Upper lobe of left lung (tissue), 4 donors: ENCODE results near the gene ZNF212.

Experiments used
- CTCF ChIP-seq, 6 experiments: fragments of 450-650 bp in 4 of 6; fragments of 200-600 bp in 2 of 6; sonication (generic) in 2 of 6; IDR thresholded peaks; one replicate each; pipeline ENCODE4 v1.5.1; 2016 to 2019; ENCODE audit warnings: antibody characterized with exemption in 6 of 6
- POLR2A ChIP-seq, 4 donors: fragments of 450-650 bp; IDR thresholded peaks; one replicate each; pipeline ENCODE4 v1.5.1; 2016 to 2017; ENCODE audit warnings: antibody characterized with exemption in 4 of 4, mild to moderate bottlenecking in 2 of 4

GRCh38 chr7:149199234-149199995 lies 40.0 kb upstream of the ZNF212 start:
- TF ChIP-seq CTCF (IDR thresholded peaks at IDR 0.05) (no peak), POLR2A (IDR thresholded peaks at IDR 0.05) (no peak)
